Upper lobe of left lung (tissue), 4 donors: ENCODE measurements around the gene FAM227B.

Experiments
- EP300 ChIP-seq, 4 donors: sonication (generic); formaldehyde crosslinking; IDR thresholded peaks; one replicate each; pipeline ENCODE4 v1.5.1; 2017; ENCODE audit warnings: antibody characterized with exemption in 4 of 4, control low read depth in 2 of 4
- POLR2A ChIP-seq, 4 donors: fragments of 450-650 bp; IDR thresholded peaks; one replicate each; pipeline ENCODE4 v1.5.1; 2016 to 2017; ENCODE audit warnings: antibody characterized with exemption in 4 of 4, mild to moderate bottlenecking in 2 of 4
- POLR2AphosphoS5 ChIP-seq, 2 donors: sonication (generic); formaldehyde crosslinking; IDR thresholded peaks; one replicate each; pipeline ENCODE4 v1.5.1; 2017; ENCODE audit warnings: antibody characterized with exemption in 2 of 2
- TF ChIP-seq, protein P1 (sequence below), 6 experiments: fragments of 450-650 bp in 4 of 6; fragments of 200-600 bp in 2 of 6; sonication (generic) in 2 of 6; IDR thresholded peaks; one replicate each; pipeline ENCODE4 v1.5.1; 2016 to 2019; ENCODE audit warnings: antibody characterized with exemption in 6 of 6

DNA sequence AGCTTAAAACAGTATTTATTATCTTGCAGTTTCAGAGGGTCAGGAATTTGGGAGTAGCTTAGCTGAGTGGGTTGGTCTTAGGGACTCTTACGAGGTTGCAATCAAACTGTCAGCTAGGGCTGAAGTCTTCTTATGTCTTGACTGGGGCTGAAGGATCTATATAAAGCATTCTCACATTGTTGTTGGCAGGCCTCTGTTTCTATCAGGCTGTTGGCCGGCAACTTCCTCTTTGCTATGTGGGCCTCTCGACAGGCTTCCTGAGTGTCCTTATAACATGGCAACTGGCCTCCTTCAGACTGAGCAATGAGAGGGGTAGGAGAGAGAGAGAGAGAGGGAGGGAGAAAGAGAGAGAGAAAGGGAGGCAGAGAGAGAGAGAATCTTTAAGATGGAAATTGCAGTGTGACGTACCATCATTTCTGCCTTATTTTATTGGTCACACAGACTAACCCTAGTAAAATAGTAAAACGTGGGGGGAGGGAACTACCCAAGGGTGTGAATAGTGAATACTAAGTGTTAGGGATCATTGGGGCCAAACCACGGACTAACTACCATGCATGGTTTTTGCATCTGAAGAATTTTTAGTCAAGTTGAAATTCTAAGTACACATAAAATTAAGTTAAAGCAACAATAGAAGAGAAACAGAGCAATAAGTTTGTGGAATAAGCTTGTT, 181.5 kb downstream of the FAM227B start:
- TF ChIP-seq POLR2AphosphoS5 (IDR thresholded peaks at IDR 0.05), result no peak
- TF ChIP-seq, protein P1, sequence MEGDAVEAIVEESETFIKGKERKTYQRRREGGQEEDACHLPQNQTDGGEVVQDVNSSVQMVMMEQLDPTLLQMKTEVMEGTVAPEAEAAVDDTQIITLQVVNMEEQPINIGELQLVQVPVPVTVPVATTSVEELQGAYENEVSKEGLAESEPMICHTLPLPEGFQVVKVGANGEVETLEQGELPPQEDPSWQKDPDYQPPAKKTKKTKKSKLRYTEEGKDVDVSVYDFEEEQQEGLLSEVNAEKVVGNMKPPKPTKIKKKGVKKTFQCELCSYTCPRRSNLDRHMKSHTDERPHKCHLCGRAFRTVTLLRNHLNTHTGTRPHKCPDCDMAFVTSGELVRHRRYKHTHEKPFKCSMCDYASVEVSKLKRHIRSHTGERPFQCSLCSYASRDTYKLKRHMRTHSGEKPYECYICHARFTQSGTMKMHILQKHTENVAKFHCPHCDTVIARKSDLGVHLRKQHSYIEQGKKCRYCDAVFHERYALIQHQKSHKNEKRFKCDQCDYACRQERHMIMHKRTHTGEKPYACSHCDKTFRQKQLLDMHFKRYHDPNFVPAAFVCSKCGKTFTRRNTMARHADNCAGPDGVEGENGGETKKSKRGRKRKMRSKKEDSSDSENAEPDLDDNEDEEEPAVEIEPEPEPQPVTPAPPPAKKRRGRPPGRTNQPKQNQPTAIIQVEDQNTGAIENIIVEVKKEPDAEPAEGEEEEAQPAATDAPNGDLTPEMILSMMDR (IDR thresholded peaks at IDR 0.05), result no peak
- no peak for TF ChIP-seq POLR2A (IDR thresholded peaks at IDR 0.05)
- TF ChIP-seq EP300 (IDR thresholded peaks at IDR 0.05), result no peak
